NCI-H2081 (cell line): ENCODE results near the gene DDX25.

ENCODE experiments used
- DNase-seq, 2 experiments: peaks; one replicate each; lab custom pipeline; 2025; lab: John Stamatoyannopoulos, UW

DDX25 gene

DNA sequence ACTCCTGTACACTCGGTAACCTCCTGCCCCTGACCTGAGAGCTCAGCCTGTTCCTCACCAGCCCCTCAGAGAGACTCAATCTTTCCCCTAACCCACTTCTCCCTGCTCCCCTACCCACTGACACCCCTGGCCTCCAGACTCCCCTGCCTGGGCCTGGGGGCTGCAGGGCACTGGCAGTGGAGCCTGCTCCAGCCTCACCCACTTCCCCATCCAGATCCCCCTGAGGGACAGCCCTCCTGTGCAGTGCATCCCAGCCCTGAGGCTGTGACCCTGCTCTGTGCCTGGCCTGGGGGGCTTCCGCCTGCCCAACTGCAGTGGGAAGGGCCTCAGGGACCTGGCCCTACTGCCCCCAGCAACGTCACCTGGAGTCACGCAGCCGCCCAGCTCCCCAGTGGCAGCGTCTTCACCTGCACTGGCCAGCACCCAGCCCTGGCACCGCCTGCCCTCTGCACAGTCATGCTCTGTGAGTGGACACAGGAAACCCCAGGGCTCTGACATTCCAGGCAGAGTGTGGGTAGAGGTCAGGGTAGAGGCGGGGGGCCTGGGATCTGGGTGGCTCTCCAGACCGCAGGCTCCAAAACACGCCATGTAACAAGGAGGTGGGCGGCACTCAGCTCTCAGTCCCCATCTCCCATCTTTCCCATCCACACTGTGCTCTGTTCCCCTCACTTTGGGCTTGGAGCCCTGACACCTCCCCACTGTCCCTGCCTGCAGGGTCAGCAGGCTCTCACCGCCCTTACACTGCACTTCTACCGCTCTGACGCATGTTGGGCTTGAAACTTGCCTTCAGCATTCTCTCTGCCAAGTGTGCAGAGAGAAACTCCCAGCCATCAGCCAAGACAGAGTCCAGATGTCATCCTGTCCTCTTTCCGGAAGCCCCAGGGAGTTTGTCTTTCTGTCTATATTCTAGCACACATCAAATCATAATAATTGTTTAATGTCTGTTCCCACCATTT lies 46.7 kb downstream of the DDX25 start:
- DNase-seq, result no peak

DNA sequence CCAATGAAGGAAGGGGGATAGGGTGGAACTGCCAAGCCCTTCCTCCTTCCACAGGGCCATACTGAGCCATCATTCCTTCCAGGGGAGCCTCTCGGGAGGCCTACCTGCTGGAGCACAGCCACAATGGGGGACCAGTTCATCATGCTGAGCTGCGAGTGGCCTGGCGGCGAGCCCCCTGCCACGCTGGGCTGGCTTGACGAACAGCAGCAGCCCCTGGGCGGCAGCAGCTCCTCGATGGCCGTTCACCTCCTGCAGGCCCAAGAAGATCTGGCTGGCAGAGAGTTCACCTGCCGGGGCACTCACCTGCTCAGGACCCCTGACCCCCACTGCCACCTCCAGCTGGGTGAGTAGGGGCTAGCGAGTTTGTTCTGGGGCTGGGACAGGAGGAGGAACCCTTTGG lies 47.4 kb downstream of the DDX25 start:
- no peak for DNase-seq

DNA sequence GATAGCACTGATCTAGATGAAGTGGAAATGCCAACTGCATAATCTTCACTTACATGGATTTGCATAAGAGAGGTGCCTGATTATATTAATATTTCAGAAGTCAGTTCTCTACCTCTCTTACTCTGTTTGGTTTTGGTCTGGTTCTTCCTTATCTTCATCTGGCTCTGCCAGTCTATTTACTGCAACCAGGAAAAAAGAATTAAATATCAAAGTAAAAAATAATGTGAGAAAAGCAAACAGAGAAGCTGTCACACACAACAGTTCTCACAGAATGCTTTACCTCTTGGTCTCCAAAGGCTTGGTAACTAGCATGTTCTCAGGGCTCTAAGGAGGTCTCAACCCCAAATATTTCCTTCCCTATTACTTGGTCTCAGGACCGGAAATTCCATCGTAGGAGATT lies 48.3 kb downstream of the DDX25 start:
- no peak for DNase-seq

DNA sequence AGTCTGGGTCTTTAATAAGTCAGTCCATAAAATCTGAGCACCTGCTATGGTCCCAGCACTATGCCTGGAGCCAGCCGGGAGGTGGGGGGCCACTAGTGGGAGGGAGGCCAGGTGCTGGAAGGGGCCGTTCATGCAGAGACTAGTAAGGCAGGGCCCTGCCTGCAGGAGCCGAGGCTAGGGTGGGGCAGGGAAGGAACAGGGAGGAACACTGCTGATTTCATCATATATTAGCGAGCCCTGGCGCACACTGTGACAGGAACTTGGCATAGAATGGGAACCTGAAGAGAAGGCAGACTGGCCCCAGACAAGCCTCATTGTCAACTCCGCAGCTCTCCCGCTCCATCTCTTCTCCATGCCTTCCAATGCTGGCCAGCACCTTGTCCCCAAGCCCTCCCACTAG lies 48.7 kb downstream of the DDX25 start:
- DNase-seq, result peak; percentile 20 to 70

DNA sequence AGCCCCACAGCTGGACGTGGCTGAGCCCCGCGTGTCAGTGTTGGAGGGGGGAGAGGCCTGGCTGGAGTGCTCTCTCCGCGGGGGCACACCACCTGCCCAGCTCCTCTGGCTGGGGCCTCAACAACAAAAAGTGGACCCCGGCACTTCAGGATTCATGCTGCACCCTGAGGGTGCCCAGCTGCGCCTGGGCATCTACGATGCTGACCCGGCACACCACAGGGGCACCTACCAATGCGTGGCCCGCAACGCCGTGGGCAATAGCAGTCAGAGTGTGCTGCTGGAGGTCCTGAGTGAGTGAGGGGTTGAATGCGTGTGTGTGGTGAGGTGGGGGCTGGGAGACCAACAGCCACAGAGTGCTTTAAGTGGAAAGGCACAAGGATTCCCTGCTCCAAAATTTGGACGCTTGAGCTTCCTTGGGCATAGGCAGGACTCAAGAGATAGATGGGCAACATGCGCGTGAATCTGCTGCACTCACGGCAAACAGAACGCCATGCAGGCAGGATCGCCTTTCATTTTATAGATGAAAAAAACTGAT lies 49.2 kb downstream of the DDX25 start:
- DNase-seq, result no peak

DNA sequence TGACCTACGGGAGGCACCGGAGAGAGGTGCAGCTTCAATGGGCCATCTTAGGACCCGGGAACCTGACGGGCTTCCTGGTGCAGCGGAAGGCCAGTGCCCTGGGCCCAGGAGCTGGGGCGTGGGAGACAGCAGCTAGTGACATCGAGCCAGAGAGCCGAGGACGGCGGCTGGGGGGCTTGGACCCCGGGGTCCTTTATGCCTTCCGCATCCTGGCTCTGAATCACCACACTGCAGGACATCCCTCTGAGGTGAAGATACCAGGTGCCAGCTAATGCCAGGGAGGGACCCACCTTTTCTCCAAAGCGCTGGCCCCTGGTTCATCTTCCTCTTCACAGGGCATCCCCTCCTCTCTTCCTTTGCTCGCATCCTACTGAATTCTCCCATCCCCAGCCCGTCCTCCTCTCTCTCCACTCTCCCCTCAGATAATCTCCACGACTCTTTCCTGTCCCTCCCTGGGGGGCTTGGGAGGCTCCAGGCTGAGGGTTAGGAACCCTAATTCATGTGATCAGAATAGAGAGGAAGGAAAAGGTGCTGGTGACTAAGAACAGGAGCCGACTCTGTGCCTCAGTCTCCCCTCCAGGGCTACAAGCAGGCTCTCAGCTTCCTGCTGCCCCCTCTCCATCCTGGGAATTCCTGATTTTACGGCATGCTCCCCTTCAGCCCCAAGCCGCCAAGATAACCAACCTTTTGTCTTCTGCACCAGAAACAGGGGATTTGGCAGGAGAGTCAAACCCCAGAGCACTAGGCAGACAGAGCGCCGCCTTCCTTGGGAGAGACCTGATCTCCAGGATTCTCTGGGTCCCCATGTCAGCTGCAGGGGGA lies 50.0 kb downstream of the DDX25 start:
- no peak for DNase-seq

DNA sequence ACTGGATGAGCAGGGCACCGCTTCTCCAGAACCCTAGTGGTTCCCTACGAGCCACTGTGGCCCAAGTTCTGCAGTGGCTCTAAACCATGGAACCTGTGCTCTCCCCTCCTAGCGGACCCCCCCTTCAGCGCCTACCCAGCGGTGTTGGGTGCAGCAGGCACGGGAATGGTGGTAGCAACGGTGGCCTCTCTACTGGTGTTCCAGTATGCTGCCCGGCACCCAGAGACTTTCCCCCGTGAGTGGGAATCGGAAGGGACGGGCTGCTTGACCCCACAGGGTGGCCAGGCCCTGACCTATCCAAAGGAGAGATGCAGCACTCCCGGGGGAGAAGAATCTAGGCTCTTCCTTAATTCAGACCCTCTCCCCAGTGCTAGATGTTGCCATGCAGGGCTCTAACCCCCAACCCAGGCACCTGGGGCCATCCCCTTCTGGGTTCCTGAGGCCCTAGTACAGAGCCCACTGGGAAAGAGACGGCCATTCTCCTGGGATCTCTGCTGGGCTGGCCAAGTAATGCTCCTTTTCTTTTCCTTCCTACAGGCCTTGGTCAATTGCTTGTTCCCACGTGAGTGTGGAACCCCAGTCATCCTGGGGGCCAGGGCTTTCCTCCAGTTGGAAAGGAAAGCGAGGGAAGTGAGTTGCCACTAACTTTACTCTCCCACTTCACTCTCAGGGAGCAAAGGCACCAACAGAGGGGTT lies 50.8 kb downstream of the DDX25 start:
- no peak for DNase-seq

DNA sequence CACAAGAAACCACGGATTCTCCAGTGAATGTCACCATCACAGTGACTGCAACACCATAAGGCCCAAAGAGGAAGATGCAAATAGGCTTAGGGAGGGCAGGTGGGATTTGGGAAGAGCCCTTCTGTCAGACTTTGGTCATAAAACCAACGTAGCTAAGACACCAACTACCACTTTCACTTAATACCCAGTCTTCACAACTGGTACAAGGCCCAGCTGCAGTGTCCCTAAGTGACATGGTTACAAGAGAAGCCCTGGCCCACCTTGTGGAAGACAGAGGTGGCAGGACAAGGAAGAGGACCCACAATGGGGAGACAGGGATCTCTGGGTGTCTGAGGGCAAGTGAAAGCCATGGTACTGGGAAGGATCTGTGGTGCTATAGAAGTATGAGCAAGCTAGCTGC lies 51.5 kb downstream of the DDX25 start:
- DNase-seq, result no peak

DNA sequence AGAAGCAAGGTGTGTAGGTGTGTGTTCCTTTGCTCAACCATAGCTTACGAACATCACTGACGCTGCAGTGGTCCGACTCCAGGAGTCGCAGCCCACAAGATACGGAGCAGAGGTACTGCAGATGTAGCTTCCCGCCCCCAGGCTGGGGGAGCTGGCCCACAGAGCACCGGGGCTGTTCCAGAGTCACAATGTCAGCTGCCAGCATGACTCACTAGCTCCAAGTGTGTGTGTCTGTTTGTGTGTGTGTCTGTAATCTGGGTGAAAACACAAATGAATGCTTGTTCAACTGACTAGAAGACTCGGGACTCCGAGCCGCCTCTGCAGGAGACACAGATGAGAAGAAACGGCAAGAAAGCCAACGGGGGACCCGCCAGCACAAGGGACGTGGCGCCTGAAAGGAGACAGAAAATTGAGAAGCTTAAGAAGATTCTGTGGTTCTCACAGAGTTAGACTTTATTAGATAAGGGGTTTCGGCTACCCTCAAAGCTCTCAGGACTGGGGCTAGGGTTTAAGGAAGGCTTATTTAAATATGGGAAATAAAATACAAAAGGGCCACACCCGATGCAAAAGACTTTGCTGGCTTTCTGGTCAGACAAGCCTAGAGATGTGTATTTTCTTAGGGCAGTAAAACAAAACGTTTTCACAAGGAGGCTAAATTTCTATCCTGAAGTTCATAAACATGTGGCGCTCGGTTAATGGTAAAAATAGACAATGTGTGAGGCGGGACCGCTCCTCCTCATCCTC lies 52.3 kb downstream of the DDX25 start:
- DNase-seq, result no peak

DNA sequence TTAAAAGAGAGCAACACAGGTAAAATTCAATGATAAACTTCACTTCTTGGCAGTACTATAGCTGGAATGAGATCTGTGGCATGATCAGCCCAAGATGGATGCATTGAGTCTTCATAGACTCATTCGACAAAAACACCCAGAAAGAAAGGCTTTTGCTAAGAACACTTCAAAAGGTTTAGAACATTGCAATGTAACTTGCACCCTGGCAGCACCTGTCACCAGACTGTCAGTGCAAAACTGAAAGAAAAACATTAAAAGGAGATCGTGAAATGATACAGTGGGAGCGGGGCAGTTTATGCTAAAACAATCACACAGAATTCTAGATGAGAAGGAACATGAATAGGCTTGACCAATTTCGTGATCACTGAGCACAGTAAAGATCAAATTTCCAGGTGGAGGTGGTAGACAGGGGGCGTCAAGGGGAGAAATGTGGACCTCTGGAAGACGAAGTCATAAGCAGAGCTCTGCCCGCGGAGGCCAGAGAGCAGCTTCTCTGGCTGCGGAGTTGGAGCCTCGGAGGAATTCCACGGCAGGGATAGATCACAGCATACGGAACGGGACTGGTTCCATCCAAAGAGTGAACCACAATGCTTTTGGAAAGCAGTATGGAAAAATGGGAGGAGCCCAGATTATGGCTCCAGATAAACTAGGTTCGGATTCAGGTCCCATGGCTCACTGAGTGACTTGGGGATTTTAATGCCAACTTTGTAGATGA lies 53.5 kb downstream of the DDX25 start:
- no peak for DNase-seq

DNA sequence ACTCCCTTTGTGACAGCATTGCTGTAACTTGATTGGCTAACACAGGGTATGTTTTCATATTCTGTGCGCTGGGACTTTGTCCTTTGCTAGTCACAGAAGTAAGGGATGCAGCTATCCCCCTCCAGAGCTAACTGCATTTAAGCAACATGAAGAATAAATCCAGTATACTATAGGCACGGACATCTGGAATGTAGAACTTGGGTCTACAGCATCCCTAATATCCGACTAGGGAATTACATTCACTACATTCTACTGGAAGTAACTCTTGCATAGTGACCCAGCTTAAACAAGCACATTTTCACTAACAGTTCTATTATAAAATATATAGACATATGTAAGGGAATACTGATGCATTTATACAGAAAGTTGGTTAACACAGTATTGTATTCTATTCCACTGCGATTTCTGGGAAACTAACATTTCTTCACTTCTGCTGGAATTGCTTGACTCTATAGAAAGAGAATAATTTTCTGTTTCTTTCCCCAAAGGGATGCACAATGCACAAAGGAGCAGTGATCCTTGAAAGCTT lies 54.6 kb downstream of the DDX25 start:
- no peak for DNase-seq

DNA sequence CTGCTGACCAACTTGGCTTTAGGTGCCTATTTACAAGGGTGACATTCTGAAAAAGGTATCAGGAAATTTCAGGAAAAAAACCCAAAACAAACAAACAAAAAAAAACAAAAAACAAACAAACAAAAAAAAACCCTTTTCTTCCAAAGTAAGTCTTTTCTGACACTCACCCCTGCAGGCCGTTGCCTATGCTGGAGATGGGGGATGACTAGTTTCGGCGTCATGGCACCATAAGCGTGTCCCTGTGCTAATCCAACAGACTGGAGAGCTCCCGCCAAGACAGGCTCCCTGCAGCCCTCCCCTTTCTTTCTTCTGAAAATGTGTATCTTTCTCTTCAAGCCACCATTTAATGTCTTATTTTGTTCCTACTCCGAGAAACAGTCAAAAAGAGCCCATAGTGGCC lies 55.2 kb downstream of the DDX25 start:
- no peak for DNase-seq

DNA sequence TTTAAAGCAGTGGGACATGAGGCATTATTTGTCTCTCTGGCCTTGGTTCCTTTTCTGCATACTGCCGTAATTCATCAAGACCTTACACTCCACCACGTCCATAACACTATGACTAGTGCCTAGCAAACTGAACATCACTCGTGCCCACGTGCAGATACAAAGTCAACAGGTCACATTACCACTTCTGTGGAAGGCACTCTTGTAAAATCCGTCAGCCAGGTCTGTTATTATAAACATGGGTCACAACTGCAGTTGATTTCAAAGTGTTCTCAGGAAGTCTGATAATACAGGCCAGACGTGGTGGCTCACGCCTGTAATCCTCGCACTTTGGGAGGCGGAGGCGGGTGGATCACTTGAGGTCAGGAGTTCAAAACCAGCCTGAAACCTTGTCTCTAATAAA lies 55.6 kb downstream of the DDX25 start:
- no peak for DNase-seq

DNA sequence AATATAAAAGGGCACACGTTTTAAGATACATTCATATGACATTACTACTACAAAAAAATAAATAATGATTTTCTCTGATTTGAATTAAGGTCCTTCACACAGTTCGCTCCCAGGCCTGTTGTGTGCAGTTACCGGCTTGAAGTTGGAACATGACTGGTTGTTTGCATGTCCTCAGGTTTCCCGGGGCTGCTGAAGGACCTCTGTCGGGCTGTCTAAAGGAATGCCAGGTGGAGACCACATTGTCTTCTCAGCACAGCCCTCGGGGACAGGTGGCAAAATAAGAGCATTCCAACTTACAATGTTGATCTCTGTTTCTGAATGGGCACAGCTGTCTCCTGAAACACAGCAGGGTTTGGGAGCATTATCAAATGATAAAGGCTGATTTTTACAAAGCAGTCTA lies 56.5 kb downstream of the DDX25 start:
- no peak for DNase-seq

DNA sequence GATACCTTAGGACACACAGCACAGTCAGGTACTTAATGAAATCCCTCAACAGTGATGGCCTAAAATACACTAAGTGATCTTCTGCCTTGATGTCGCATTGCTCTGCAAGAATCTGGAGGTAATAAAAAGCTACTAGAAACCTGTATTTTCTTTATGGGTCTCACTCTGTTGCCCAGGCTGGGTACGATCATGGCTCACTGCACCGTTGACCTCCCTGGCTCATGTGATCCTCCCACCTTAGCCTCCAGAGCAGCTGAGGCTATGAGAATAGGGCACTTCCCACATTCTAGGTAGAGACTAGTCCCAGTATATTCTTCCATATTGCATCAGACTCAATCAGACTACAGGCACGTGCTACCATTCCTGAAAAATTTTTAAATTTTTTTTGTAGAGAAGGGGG lies 63.2 kb downstream of the DDX25 start:
- no peak for DNase-seq

DNA sequence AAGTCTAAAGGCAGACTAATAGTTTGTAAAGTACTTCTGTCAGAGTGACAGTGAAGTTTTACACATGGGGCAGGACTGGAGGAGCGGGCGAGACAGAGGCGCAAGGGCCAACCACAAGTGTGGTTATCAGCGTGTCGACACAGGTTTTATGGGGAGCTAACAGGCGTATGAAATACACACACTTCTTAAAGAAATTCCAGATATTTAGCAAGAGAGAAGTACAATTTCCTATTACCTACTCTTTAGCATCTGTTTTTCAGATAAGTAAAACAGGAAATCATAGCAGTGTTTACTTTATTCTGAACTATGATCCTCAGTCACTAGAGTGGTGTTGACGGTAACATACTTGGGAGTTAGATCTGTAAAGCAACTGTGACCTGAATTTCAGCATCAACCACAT lies 64.0 kb downstream of the DDX25 start:
- DNase-seq, result no peak

DNA sequence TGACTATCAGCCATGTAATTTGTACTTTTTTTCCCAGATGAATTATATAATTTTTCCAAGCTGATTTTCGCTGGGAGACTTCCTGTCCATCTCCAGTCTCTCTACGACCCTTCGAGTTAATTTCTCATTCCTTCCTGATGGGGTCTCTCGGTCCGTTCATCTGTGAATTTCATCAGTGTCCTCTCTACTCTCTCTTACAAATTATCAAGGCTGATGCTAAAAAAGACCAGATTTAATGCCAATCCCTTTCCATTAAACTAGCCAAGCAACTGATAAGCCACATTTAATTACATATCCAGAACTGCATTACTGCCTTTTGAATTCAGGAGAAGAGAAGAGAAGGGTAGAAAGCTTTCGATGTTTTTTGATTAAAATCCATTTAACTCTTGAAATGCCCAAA lies 67.3 kb downstream of the DDX25 start:
- no peak for DNase-seq

DNA sequence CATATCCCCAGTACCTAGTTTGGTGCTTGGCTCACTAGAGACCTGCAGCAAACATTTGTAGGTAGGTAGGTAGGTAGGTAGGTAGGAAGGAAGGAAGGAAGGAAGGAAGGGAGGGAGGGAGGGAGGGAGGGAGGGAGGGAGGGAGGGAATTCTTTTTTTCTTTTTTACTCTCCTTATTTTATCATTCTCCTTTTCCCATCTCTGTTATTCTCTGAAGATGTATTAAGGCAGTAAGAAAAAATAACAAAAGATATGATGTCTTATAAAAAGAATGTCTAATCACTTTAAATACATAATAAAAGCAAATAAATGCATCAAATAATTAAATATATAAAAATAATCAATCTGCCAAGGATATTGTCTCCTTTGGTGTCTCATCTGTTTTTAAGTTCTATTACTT lies 70.0 kb downstream of the DDX25 start:
- no peak for DNase-seq

DNA sequence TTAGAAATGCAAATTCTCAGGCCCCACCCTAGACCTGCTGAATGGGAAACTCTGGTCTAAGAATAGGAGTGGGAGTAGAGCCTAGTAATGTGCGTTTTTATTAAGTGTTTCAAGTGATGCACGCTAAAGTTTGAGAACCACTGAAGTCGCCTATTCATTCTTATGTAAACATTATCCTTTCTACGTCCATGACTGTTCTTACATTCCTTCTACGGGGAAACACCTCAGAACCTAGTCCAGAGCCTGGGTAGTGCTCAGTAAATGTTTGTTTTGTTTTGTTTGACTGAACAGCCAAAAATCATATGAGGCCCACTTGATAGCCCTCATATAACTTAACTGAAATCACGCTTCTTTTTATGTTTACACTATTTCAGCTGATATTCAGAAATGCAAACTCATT lies 71.3 kb downstream of the DDX25 start:
- DNase-seq, result no peak

DNA sequence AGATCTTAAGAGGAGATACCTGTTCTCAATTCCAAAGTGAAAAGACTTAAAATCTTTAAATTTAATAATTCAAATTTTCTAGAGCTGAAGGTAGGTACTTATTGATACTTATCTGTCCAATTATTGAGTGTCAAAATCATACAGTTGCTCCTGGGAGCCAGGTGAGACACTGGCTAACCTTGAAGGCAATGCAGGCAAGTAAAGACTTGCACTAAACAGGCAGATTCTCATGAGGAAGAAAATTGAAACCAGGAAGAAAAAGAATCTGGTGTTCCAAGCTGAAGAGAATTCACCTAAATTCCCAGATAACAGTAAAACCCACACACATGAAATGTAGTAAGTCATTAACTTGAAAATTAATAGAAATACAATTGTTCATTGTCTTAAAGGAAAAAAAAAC lies 71.8 kb downstream of the DDX25 start:
- DNase-seq, result no peak

DNA sequence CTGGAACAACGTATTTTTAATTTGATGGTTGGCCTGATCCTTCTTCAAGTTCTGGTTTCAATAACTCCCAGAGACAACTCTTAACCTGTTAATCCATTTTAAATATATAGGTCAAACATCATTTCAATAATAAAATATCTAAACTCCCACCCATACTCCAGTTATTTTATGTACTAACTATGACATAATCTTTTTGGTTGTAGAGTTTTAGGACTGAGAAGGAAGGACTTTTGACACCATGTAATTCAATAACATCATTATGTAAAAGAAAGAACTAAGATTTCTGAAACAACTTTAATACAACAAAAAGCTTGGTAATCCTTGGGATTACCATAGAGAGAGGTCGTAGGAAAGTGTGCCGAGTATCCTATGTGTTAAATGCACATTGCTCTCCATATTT lies 73.0 kb downstream of the DDX25 start:
- no peak for DNase-seq
